D721Med (cell line): ENCODE results near the gene TOR4A.
A peak's percentile ranks its signal among the peaks of the same experiment; 100 is the strongest.

Source experiments
- DNase-seq: peaks from one replicate; pipeline ENCODE4 v3.0.0; 2011; ENCODE audit warnings: low spot score; ENCODE audit not compliant: insufficient read length
- FAIRE-seq: peaks from 2 replicates; lab custom pipeline; 2011; peaks lifted over from hg19 to GRCh38; lab: Jason Lieb, UNC
- CTCF ChIP-seq: IDR thresholded peaks from 2 replicates; pipeline ENCODE4 v1.5.1; 2012; ENCODE audit warnings: mild to moderate bottlenecking, control low read depth; ENCODE audit not compliant: insufficient read depth; ENCODE audit errors: missing control alignments

The TOR4A gene

GRCh38 chr9:137314561-137315560 lies 37.3 kb downstream of the TOR4A start:
- TF ChIP-seq CTCF, result no peak
- DNase-seq, result peak; percentile 20
- no peak for FAIRE-seq

DNA sequence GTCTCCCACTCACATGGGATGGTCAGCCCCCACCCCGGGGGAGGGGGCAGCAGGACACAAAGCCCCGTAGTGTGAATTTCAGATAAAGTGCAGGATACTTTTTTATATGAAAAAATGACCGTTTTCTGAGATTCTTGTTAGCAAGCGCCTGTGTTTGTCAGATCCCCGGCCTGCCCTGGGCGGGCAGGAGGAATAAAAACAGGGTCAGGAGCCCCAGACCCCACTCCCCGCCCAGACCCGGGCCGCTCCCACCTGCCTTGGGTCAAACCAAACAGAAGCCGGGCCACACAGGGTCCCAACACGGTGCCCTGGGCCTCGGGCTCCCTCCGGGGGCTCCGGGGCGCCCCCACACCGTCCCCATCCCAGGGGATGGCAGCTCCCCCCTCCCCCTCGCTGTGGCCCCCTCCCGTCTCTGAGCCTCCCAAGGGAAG lies 38.1 kb downstream of the TOR4A start:
- no peak for FAIRE-seq

DNA sequence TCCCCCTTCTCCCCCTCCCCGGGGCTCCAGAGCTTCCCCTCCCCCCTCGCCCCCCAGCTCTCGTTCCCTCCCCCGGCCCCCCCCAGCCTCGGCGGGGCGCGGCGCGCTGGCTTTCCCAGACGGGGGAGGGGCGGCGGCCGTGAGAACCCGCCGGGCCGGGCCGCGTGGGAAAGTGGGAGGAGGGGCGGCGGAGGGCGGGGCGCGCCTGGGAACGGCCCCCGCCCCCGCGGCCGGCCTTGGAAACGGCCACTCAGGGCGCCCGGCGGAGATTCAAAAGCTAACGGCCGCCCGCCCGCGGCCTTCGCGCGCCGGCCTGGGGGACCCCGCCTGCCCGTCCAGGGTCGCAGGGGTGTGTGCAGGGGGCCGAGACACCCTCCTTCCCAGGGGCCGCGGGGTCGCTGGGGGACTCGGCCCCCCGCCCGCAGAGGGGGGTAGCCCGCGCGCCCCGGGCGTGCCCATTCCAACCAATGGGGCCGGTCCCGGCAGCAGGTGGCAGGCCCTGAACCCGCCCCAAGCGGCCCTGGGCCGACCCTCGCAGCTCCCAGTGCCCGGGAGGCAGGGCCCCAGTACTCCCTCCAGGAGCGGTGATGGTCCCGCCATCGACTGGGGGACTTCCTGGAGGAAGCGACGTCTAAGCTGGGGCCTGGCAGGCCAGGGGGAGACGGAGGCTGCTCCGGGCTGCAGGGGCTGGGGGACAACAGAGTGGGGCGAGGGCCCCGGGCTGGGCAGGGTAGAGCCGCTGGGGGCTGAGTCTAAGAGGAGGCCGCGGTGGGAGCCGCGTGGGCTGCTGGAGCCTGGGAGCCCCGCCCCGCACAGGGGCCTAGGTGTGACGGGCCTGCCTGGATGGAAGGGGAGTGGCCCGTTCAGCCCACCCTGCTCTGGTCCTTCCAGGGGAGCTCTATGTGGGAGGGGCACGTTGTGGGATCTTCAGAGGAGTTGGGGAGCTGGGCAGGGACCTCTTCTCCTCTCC lies 38.8 kb downstream of the TOR4A start:
- TF ChIP-seq CTCF, result no peak
- peak; percentile 23 for DNase-seq
- no peak for FAIRE-seq

More for the DNA sequence above, 38.1 kb downstream of the TOR4A start:
- TF ChIP-seq CTCF, result no peak
- DNase-seq, result peak; percentile 21

GRCh38 chr9:137317021-137317717 lies 39.6 kb downstream of the TOR4A start:
- peak; percentile 15 for DNase-seq
- no peak for TF ChIP-seq CTCF
- FAIRE-seq, result no peak

DNA sequence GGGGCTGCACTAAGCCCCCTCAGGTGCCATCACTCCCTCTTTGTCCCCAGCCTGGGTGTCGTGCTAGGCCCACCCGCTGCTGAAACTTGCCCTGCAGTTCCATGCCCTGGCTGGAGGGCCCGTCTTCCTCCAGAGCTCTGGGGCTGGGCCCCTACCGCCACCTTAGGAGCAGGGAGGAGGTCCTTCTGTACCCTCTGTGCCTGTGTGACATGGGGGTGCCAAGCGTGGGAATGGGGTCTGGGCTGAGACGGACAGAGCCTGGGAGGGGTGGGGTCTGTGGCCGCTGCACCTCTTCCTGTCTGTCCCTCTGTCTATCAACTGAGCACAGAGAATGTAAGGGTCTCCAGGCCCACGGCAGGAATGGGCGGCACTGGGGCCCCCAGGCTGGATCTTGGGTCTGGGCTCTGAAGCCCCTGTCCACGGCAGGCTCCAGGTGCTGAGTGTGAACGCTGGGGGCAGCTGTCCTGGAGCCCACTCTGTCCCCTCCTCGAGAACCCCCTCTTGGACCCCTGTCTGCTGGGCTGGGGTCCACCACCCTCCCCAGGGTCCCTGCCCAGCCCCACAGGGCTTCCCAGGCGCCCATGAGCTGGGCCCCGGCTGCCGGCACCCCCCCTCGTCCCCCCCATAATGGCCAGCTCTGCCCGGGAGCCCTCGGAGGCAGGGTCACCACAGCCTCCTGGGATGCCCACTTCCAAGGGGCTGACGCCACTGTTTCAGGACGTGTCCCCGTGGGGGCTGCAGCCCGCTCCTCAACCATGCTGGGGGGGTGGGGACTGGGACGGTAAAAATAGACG lies 40.4 kb downstream of the TOR4A start:
- DNase-seq (peak; percentile 16), FAIRE-seq (no peak)
- TF ChIP-seq CTCF, result no peak

DNA sequence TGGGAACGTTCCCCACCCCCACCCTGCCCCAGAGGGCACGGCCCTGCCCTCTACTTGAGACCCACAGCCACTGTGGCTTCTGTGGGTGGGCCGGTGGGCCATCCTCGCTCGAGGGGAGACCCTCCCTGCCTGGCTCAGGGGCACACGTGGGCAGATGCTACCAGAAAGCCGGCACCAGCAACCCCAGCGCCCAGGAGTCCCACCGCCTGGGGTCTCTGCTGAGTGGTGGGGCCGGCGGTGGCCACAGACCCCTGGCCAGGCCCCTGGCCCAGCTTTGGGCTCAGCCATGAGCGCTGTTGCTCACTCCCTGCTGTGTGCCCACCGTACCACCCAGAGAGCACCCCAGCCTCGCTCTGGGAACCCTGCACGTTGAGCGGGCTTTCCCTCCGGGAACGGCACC lies 41.1 kb downstream of the TOR4A start:
- FAIRE-seq (no peak), DNase-seq (no peak)
- no peak for TF ChIP-seq CTCF
